ENCODE measurements around the gene CUX1. TPM values are rescaled to one million over a fixed set of nuclear protein-coding genes. Genes with fewer than 3 reads are reported as not detected.

CUX1 gene
- total RNA-seq, 2 donors from 2014 or later: 24.7 to 26.2 TPM

DNA sequence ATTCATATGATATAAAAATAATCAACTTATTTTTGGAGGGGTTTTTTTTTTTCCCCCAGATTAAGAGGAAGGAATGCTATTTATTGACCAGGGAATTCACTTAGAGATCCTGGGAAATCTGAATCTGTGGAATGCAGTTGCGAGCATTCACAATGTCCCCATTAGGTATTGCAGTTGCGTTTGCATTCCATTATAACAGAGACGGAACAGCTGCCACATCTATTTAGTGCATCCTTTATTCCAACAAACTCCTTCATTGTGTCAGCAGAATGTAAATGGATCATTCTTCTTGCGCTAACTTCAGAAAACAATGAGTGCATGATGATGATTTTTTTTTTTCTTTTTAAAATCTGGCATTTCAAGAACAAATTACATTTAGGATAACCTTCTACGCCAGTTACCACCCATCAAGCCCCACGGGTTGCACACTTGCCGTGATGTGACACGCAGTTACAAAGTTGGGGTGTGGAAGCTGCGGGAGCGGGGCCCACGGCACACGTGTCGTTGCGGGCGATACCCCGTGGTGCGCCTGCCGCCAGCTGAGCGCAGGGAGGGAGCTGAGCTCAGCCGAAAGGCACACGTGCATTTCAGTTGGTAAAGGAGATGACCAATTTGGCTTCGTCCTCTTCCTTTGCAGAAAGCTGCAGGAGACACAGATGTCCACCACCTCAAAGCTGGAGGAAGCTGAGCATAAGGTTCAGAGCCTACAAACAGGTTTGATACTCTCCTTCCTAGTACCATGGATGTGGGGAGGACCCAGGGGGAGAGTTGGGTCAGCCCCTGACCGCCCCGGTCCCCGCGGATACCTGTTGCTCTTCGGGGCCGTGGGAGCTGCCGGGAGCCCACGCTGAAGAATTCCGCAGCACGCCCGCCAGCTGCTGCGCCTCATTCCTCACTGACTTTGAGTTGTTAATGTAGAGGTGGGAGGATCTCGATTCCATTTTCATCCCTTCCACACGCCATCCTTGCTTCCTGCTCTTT lies 293.9 kb downstream of the CUX1 start:
- no peaks in the 10 kb centered on the region for H3K27me3 Mint-ChIP-seq (ENCODE audit: low read depth)
- no peaks in the 10 kb centered on the region for H3K9me3 Mint-ChIP-seq
- H3K4me1 Mint-ChIP-seq (ENCODE audit: low read depth): no peaks in the 10 kb centered on the region
- DNase-seq: no peak
- H3K36me3 Mint-ChIP-seq (ENCODE audit: insufficient read depth in 2 of 2): peaks cover 0 to 4% of the 10 kb centered on the region in 2 donors
- no peak overlapping the region for H3K27ac Mint-ChIP-seq
- no peak for ATAC-seq (replicated peaks in 1 of 2)
- no peak overlapping the region for H3K4me3 Mint-ChIP-seq

DNA sequence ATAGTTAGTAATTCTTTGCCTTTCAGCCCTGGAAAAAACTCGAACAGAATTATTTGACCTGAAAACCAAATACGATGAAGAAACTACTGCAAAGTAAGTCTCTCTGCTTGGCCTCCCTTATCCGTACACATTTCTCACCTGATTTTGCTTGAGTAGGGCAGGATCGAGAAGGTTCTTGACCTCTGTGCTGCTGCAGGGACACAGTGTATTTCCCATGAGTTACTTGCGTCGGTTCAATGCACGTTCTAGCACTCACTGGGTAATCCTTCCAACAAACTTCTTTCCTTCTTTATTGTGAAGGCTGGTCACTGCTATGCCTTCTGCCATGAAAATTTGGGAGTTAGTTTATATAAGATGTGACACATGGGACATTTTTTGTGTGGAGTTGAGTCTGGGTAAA lies 297.8 kb downstream of the CUX1 start:
- H3K4me3 Mint-ChIP-seq: no peak overlapping the region
- H3K27ac Mint-ChIP-seq: no peak overlapping the region
- DNase-seq (no peak), ATAC-seq (replicated peaks in 1 of 2) (no peak)
- peaks cover 0 to 4% of the 10 kb centered on the region in 2 donors for H3K36me3 Mint-ChIP-seq (ENCODE audit: insufficient read depth in 2 of 2)
- no peaks in the 10 kb centered on the region for H3K4me1 Mint-ChIP-seq (ENCODE audit: low read depth)
- no peaks in the 10 kb centered on the region for H3K9me3 Mint-ChIP-seq
- H3K27me3 Mint-ChIP-seq (ENCODE audit: low read depth): no peaks in the 10 kb centered on the region

DNA sequence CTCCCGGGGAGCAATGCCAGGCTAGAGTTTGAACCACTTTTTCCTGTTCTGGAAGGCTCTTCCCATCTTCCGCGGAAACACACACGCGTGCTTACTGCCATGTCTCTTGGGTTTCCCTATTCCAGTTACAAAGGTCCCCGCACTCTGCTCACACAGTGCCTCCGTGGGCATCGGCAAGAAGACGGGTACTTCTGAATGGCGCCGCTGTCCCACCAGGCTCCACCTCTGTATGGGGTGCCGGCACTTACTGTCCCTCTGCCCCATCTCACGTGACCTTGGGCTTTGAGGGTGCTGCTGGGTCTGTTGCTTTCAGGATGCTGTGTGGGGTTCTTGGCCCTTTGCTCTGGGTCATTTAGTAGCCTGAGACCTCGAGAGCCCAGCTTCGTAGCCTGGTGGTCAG lies 298.5 kb downstream of the CUX1 start:
- Mint-ChIP-seq H3K4me3 (no peak overlapping the region), H3K4me1 (ENCODE audit: low read depth) (no peaks in the 10 kb centered on the region), H3K36me3 (ENCODE audit: insufficient read depth in 2 of 2) (peaks cover 0 to 4% of the 10 kb centered on the region in 2 donors), H3K27me3 (ENCODE audit: low read depth) (no peaks in the 10 kb centered on the region), H3K9me3 (no peaks in the 10 kb centered on the region), H3K27ac (no peak overlapping the region)
- DNase-seq (no peak), ATAC-seq (replicated peaks in 1 of 2) (no peak)

DNA sequence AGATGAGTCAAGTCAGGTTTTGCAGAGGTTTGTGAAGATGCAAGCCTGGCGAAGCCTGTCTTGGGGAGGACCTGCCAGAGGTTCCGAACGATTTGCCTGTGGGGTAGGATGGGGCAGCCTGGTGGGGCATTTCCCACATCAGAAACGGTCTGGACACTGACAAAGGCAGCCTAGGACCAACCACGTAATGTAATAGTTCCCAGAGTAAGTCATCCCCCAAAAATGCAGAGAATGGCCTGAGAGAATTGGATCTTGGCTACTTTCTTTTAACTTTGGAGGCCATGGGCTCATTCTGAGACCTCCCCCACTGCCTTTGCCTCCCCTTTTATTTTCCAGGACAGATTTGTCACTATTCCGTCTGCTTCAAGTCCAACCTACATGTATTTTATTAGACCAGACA lies 300.3 kb downstream of the CUX1 start:
- no peak overlapping the region for H3K27ac Mint-ChIP-seq
- no peak overlapping the region for H3K4me3 Mint-ChIP-seq
- ATAC-seq (replicated peaks in 1 of 2): no peak
- H3K36me3 Mint-ChIP-seq (ENCODE audit: insufficient read depth in 2 of 2): peaks cover 0 to 4% of the 10 kb centered on the region in 2 donors
- no peaks in the 10 kb centered on the region for H3K9me3 Mint-ChIP-seq
- no peaks in the 10 kb centered on the region for H3K27me3 Mint-ChIP-seq (ENCODE audit: low read depth)
- H3K4me1 Mint-ChIP-seq (ENCODE audit: low read depth): peaks cover 13% of the 10 kb centered on the region
- DNase-seq: no peak

DNA sequence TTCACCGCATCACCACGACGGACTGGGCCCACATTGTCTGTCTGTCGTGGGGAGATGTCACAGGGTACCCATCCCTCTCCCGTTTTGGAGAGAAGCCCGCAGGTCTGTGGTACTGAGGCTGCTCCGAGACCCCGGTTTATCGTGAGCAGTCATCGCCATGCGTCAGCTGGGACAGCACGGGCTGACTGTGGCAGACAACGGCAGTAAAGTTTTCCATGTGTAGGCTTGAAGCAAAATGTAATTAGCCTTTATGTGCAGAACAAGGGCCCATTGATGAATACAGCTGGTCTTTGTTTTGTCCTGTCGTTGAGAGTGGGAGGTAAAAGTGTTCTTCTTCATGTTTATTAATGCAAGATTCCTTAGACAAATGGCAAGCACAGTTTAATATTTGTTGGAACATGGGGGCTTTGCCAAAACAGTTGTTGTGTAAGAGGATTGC lies 301.8 kb downstream of the CUX1 start:
- no peak overlapping the region for H3K27ac Mint-ChIP-seq
- H3K4me1 Mint-ChIP-seq (ENCODE audit: low read depth): peaks cover 14% of the 10 kb centered on the region

GRCh38 chr7:102119925-102120324 lies 302.5 kb downstream of the CUX1 start:
- no peak for DNase-seq
- no peak for ATAC-seq (replicated peaks in 1 of 2)
- Mint-ChIP-seq H3K27ac (no peak overlapping the region), H3K4me1 (ENCODE audit: low read depth) (peaks cover 14% of the 10 kb centered on the region), H3K27me3 (ENCODE audit: low read depth) (no peaks in the 10 kb centered on the region), H3K36me3 (ENCODE audit: insufficient read depth in 2 of 2) (peaks cover 0 to 4% of the 10 kb centered on the region in 2 donors), H3K9me3 (no peaks in the 10 kb centered on the region), H3K4me3 (no peak overlapping the region)

More for the DNA sequence above, 301.8 kb downstream of the CUX1 start:
- ATAC-seq (replicated peaks in 1 of 2): no peak
- Mint-ChIP-seq H3K4me3 (no peak overlapping the region), H3K27me3 (ENCODE audit: low read depth) (no peaks in the 10 kb centered on the region), H3K9me3 (no peaks in the 10 kb centered on the region), H3K36me3 (ENCODE audit: insufficient read depth in 2 of 2) (peaks cover 0 to 4% of the 10 kb centered on the region in 2 donors)
- no peak for DNase-seq

DNA sequence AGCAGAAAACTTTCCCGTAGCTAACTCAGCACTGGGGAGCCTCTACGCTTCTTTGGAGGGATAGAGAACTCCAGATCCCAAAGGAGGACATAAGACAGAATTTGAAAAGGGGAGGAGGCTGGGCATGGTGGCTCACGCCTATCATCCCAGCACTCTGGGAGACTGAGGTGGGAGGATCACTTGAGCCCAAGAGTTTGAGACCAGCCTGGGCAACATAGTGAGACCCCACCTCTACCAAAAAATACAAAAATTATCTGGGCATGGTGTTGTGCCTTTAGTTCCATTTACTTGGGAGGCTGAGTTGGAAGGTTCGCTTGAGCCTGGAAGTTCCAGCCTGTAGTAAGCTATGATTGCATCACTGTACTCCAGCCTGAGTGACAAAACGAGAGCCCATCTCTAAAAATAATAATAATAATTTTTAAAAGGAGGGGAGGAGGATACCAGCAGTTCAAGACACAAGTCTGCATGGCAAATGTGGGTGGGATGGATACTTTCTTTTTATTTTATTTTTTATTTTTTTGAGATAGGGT lies 303.3 kb downstream of the CUX1 start:
- Mint-ChIP-seq H3K4me3 (no peak overlapping the region), H3K4me1 (ENCODE audit: low read depth) (peaks cover 14% of the 10 kb centered on the region), H3K36me3 (ENCODE audit: insufficient read depth in 2 of 2) (peaks cover 0 to 4% of the 10 kb centered on the region in 2 donors), H3K27ac (peak overlapping the region; percentile 47), H3K9me3 (no peaks in the 10 kb centered on the region), H3K27me3 (ENCODE audit: low read depth) (no peaks in the 10 kb centered on the region)
- DNase-seq (no peak), ATAC-seq (replicated peaks in 1 of 2) (no peak)

- DNase-seq (no peak), ATAC-seq (replicated peaks in 1 of 2) (peak in 1 of 2 donors; percentile 39)
- peak overlapping the region in 1 of 2 donors; percentile 25 for H3K4me3 Mint-ChIP-seq
- peaks cover 14% of the 10 kb centered on the region for H3K4me1 Mint-ChIP-seq (ENCODE audit: low read depth)
- no peaks in the 10 kb centered on the region for H3K9me3 Mint-ChIP-seq
- H3K27ac Mint-ChIP-seq: peak overlapping the region; percentile 89
- no peaks in the 10 kb centered on the region for H3K27me3 Mint-ChIP-seq (ENCODE audit: low read depth)
- H3K36me3 Mint-ChIP-seq (ENCODE audit: insufficient read depth in 2 of 2): no peaks in the 10 kb centered on the region
Measured at GRCh38 chr7:102122026-102122425, 304.6 kb downstream of the CUX1 start.

DNA sequence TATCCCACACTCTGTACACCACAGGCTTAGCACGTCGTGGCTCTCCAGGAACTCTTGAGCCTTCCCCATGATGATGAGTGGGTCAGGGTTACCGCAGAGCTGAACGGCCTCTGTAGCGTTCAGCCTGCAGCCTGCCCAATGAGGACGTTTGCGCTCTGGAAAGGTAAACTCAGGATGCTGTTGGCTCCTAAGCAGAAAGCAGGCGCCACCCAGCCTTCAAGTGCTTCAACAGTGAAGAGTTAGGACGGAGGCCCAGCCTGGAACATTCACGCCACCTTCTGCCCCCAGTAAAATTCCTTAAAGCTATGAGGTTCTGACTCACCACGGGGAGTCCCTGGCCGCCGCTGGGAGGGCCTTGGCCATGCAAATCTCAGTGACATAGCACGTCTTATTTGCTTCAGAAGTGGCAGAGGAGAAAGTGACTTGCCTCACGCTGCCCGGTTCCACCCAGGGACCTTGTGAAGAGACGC lies 307.7 kb downstream of the CUX1 start:
- Mint-ChIP-seq H3K4me1 (ENCODE audit: low read depth) (peaks cover 14% of the 10 kb centered on the region), H3K27me3 (ENCODE audit: low read depth) (no peaks in the 10 kb centered on the region), H3K27ac (no peak overlapping the region), H3K4me3 (no peak overlapping the region), H3K36me3 (ENCODE audit: insufficient read depth in 2 of 2) (no peaks in the 10 kb centered on the region), H3K9me3 (no peaks in the 10 kb centered on the region)
- ATAC-seq (replicated peaks in 1 of 2) (no peak), DNase-seq (no peak)

GRCh38 chr7:102128303-102128702 lies 310.9 kb downstream of the CUX1 start:
- DNase-seq: no peak
- Mint-ChIP-seq H3K9me3 (no peaks in the 10 kb centered on the region), H3K4me1 (ENCODE audit: low read depth) (no peaks in the 10 kb centered on the region), H3K27ac (no peak overlapping the region), H3K27me3 (ENCODE audit: low read depth) (no peaks in the 10 kb centered on the region), H3K36me3 (ENCODE audit: insufficient read depth in 2 of 2) (no peaks in the 10 kb centered on the region), H3K4me3 (no peak overlapping the region)
- ATAC-seq (replicated peaks in 1 of 2): no peak

- Mint-ChIP-seq H3K4me1 (ENCODE audit: low read depth) (no peaks in the 10 kb centered on the region), H3K36me3 (ENCODE audit: insufficient read depth in 2 of 2) (no peaks in the 10 kb centered on the region), H3K4me3 (no peak overlapping the region), H3K9me3 (no peaks in the 10 kb centered on the region), H3K27me3 (ENCODE audit: low read depth) (no peaks in the 10 kb centered on the region), H3K27ac (no peak overlapping the region)
- ATAC-seq (replicated peaks in 1 of 2): no peak
- DNase-seq: no peak
Measured at GRCh38 chr7:102129636-102130370, 312.4 kb downstream of the CUX1 start.

DNA sequence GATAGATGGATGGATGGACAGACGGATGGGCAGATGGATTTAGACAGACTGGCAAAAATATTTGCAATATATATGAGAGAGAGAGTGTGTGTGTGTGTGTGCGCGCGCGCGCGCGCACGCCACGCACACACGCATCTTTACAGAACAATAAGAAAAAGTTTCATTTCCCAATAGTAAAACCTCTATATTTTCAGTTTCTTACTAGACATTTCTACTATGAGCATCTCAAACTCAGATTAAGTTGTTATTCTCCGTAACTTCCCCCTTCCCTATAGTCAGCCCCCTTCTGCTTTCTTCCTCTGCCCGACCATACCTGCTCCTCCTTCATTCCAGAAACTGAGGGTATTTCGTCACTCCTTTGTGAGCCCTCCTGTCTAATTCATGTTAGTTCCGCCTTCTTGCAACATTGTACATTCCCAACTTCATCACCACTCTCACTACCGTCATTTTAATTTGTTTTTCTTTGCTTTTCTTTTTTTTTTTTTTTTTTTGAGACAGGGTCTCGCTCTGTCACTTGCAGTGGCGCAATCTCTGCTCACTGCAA lies 314.9 kb downstream of the CUX1 start:
- no peaks in the 10 kb centered on the region for H3K36me3 Mint-ChIP-seq (ENCODE audit: insufficient read depth in 2 of 2)
- ATAC-seq (replicated peaks in 1 of 2): no peak
- no peak overlapping the region for H3K4me3 Mint-ChIP-seq
- H3K9me3 Mint-ChIP-seq: no peaks in the 10 kb centered on the region
- no peak for DNase-seq
- no peaks in the 10 kb centered on the region for H3K27me3 Mint-ChIP-seq (ENCODE audit: low read depth)
- no peaks in the 10 kb centered on the region for H3K4me1 Mint-ChIP-seq (ENCODE audit: low read depth)
- no peak overlapping the region for H3K27ac Mint-ChIP-seq

GRCh38 chr7:102138676-102139075 lies 321.2 kb downstream of the CUX1 start:
- no peaks in the 10 kb centered on the region for H3K9me3 Mint-ChIP-seq
- no peaks in the 10 kb centered on the region for H3K27me3 Mint-ChIP-seq (ENCODE audit: low read depth)
- H3K27ac Mint-ChIP-seq: no peak overlapping the region
- no peak for ATAC-seq (replicated peaks in 1 of 2)
- H3K36me3 Mint-ChIP-seq (ENCODE audit: insufficient read depth in 2 of 2): no peaks in the 10 kb centered on the region
- H3K4me3 Mint-ChIP-seq: no peak overlapping the region
- H3K4me1 Mint-ChIP-seq (ENCODE audit: low read depth): peaks cover 10% of the 10 kb centered on the region
- DNase-seq: no peak
